G401 (cell line): ENCODE measurements around the gene PCNX3. TPM values are rescaled to one million over a fixed set of nuclear protein-coding genes. Genes with fewer than 3 reads are reported as not detected.
"Not testable (repeated sequence)": the region's sequence is repeated elsewhere in the genome, so short reads cannot be mapped to it uniquely, and the experiment has no call there.

ENCODE experiments used
- DNase-seq: peaks from one replicate; pipeline ENCODE4 v3.0.0-alpha.2; 2015; ENCODE audit warnings: low spot score
- in situ Hi-C: cut with HindIII; loops from 2 replicates; pipeline ENCODE4 v1.10.0; 2016; ENCODE audit warnings: low sequenced_read_pairs, mixed read lengths
- total RNA-seq: library from RNA; depleted of rRNA; stranded (reverse); fragments of >200 nt; shearing (Covaris generic); gene quantifications from 2 replicates; pipeline ENCODE4 v1.2.3, GENCODE V29; 2014; rRNA removed

Gene PCNX3
- total RNA-seq, 1 experiment from 2014 or later = 29.0 TPM

- in situ Hi-C loops = no loop called here
- DNase-seq = peak; percentile 89
These were observed 47.4 kb downstream of the PCNX3 start, which contains the start of gene RELA for GRCh38 chr11:65662799-65663638. TSS of gene RELA (minus strand) at chr11:65662916. CDS start at chr11:65662832, 84 bp downstream.

DNA sequence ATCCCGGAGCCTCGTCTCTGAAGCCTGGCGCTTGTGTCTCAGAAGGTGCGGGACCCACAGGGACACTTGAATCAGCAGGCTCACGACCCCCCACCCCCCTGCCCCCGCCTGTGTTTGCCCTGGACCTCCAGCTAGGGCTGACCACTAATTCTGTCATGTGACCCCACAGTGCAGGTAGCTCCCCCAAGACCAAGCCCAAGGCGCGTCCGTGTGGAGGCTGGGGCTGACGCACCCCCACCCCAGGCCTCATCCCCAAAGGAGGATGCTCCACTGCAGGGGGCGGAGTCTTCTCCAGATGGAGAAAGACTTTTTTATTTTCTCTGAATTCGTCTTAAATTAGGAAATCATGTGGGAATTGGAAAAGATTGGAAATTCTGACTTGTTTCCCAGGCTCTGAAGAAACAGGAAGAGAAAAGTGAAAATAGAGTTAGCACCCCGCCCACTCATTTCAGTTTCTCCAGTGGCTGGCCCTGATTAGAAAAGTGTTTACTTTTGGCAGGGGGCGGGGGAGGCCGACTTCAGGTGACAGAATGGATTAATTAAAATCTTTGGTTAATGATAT, 48.1 kb downstream of the PCNX3 start:
- in situ Hi-C loops = no loop called here
- peak; percentile 57 for DNase-seq

DNA sequence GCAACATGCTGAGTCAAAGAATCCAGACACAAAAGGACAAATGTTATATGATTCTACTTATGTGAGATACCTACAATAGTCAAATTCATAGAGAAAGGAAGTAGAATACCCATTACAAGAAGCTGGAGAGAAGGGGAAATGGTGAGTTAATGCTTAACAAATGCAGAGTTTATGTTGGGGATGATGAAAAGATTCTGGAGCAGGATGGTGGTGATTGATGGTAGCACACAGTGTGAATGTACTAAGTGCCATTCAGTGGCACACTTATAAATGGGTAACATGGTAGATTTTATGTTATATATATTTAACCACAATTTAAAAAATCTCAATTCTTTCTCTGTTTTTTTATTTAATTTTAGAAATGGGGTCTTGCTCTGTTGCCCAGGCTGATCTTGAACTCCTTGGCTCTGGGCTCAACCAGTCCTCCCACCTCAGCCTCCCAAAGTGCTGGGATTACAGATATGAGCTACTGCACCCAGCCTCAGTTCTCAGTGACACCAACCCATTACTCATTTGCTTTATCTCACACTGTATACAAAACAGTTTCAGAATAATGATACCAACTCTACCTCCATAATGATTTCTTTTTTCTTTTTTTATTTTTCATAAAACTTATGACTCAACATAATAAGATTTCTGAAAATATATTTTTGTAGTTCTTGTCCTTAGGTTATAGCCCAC, 56.7 kb downstream of the PCNX3 start:
- in situ Hi-C loops = no loop called here
- no peak for DNase-seq

DNA sequence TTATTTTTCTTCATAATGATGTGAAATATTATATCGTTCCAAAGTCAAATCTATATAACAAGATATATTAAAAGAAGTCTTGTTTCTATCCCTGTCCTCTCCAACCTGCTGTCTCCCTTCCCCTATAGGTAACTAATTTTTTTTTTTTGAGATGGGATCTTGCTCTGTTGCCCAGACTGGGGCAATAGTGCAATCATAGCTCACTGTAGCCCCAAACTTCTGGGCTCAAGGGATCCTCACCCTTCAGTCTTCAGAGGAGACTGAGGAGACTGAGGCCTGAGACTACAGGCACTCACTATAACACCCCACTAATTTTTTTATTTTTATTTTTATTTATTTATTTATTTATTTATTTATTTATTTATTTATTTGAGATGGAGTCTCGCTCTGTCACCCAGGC, 57.4 kb downstream of the PCNX3 start:
- in situ Hi-C loops = no loop called here
- no peak for DNase-seq

DNA sequence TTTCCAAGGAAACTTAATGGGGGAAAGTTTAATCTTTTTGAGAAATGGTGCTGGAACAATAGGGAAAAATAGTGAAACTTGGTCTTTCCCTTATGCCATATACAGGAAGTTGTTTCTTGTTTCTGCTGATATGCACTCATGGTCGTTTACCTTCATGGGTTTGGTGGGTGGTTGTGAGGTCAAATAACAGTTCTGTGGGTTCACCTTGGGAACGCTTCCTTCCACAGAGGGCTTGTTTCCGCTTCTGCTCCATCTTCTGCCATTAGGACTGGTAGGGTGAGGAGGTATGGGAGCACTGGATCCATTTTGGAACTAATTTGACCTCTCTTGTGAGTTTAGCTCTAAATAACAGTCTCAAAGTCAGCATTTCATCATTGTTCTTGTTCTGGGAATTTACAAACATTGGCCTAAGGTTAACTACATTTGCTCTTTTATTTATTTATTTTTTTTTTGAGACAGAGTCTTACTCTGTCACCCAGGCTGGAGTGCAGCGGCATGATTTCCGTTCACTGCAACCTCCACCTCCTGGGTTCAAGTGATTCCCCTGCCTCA, 64.7 kb downstream of the PCNX3 start:
- DNase-seq = no peak
- in situ Hi-C loops = no loop called here

GRCh38 chr11:65683480-65683879, 67.9 kb downstream of the PCNX3 start:
- in situ Hi-C loops, DNase-seq: not testable (repeated sequence)

DNA sequence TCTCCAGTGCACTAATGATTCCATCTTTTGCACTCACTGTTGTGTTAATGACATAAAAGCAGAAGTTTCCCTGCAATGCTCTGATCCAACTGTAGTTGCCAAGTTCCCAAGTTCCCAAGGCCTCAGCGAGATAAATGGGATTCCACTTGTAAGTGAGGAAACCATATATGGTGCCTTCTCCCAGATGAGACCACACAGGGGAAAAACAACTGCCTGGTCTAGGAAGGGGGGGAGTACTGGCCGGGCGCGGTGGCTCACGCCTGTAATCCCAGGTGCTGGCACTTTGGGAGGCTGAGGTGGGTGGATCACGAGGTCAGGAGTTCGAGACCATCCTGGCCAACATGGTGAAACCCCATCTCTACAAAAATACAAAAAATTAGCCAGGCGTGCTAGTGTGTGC, 70.4 kb downstream of the PCNX3 start:
- in situ Hi-C loops = no loop called here

More for the DNA sequence above, 70.4 kb downstream of the PCNX3 start:
- no peak for DNase-seq

Other genes starting within 250 kb of the PCNX3 start
- gene SLC25A45, start 233.1 kb upstream of the PCNX3 start, total RNA-seq = 1.1 TPM in 1 of 2 replicates, not detected in the other
- gene FRMD8, start 229.1 kb upstream of the PCNX3 start, total RNA-seq = 31.1 and 40.1 TPM in 2 replicates
- 4.4 and 12.4 TPM in 2 replicates for gene NEAT1, start 193.0 kb upstream of the PCNX3 start, total RNA-seq
- 166 and 288 TPM in 2 replicates for gene MALAT1, start 116.7 kb upstream of the PCNX3 start, total RNA-seq
- 77.6 and 80.4 TPM in 2 replicates for gene SCYL1, start 90.7 kb upstream of the PCNX3 start, total RNA-seq
- gene LTBP3, start 57.4 kb upstream of the PCNX3 start, total RNA-seq = 32.5 and 53.2 TPM in 2 replicates
- 72.3 and 72.7 TPM in 2 replicates for gene ZNRD2, start 45.3 kb upstream of the PCNX3 start, total RNA-seq
- gene FAM89B, start 43.2 kb upstream of the PCNX3 start, total RNA-seq = 28.1 and 58.6 TPM in 2 replicates
- 8.7 and 16.5 TPM in 2 replicates for gene EHBP1L1, start 39.7 kb upstream of the PCNX3 start, total RNA-seq
- 0.12 TPM in 1 of 2 replicates, not detected in the other for gene KCNK7, start 20.0 kb upstream of the PCNX3 start, total RNA-seq
- gene MAP3K11, start 1.6 kb upstream of the PCNX3 start, total RNA-seq = 32.6 and 34.3 TPM in 2 replicates
- 22.5 and 25.2 TPM in 2 replicates for gene SIPA1, start 22.3 kb downstream of the PCNX3 start, total RNA-seq
- gene RELA, start 47.1 kb downstream of the PCNX3 start, total RNA-seq = 29.7 and 38.0 TPM in 2 replicates
- 66.3 and 71.4 TPM in 2 replicates for gene KAT5, start 96.5 kb downstream of the PCNX3 start, total RNA-seq
- 86.2 and 132 TPM in 2 replicates for gene RNASEH2C, start 105.0 kb downstream of the PCNX3 start, total RNA-seq
- 15.7 and 20.6 TPM in 2 replicates for gene AP5B1, start 165.2 kb downstream of the PCNX3 start, total RNA-seq
- not detected in 2 replicates for gene OVOL1, start 171.3 kb downstream of the PCNX3 start, total RNA-seq
- gene SNX32, start 218.2 kb downstream of the PCNX3 start, total RNA-seq = not detected in 2 replicates
- 1,273 and 1,592 TPM in 2 replicates for gene CFL1, start 242.4 kb downstream of the PCNX3 start, total RNA-seq
- gene MUS81, start 244.7 kb downstream of the PCNX3 start, total RNA-seq = 61.8 and 70.4 TPM in 2 replicates